Osteoblast (primary cell): ENCODE measurements around the gene RACGAP1. TPM values are rescaled to one million over a fixed set of nuclear protein-coding genes. Genes with fewer than 3 reads are reported as not detected.

ENCODE experiments used
- DNase-seq: peaks from one replicate; pipeline ENCODE4 v3.0.0; 2011; ENCODE audit warnings: low spot score, mixed read lengths; ENCODE audit not compliant: insufficient read length; ENCODE audit errors: missing footprints
- H2AFZ ChIP-seq: 2 replicates; pipeline ENCODE4 v1.6.0; 2011; ENCODE audit warnings: mild to moderate bottlenecking, low read length
- H3K27ac ChIP-seq: 2 replicates; pipeline ENCODE4 v1.5.1; 2011; ENCODE audit warnings: mild to moderate bottlenecking, low read depth, low read length, moderate library complexity
- H3K27me3 ChIP-seq: 2 replicates; pipeline ENCODE4 v1.6.0; 2012; ENCODE audit warnings: mild to moderate bottlenecking, control low read depth, inconsistent platforms, low read length, moderate library complexity; ENCODE audit not compliant: insufficient read depth
- H3K36me3 ChIP-seq: 2 replicates; pipeline ENCODE4 v1.5.1; 2011; ENCODE audit warnings: mild to moderate bottlenecking, low read length, control low read depth, moderate library complexity; ENCODE audit not compliant: insufficient read depth
- H3K4me1 ChIP-seq: 2 replicates; pipeline ENCODE4 v1.5.1; 2011; ENCODE audit warnings: mild to moderate bottlenecking, low read length, control low read depth, moderate library complexity; ENCODE audit not compliant: insufficient read depth
- H3K4me2 ChIP-seq: 2 replicates; pipeline ENCODE4 v1.6.0; 2011; ENCODE audit warnings: mild to moderate bottlenecking, low read length; ENCODE audit not compliant: insufficient read depth
- H3K4me3 ChIP-seq: fragments of 200-600 bp; sonication (generic); 3 replicates; pipeline ENCODE4 v1.5.1; 2012; ENCODE audit warnings: mild to moderate bottlenecking, low read length, inconsistent platforms; ENCODE audit not compliant: insufficient read depth
- H3K79me2 ChIP-seq: 2 replicates; pipeline ENCODE4 v1.6.0; 2012; ENCODE audit warnings: mild to moderate bottlenecking, low read length, control low read depth, inconsistent platforms; ENCODE audit not compliant: insufficient read depth
- H3K9me3 ChIP-seq: 2 replicates; pipeline ENCODE4 v1.5.1; 2011; ENCODE audit warnings: low read depth, low read length, control low read depth
- H4K20me1 ChIP-seq: 2 replicates; pipeline ENCODE4 v1.6.0; 2012; ENCODE audit warnings: mild to moderate bottlenecking, low read length, control low read depth; ENCODE audit not compliant: insufficient read depth
- CTCF ChIP-seq: IDR thresholded peaks from 2 replicates; pipeline ENCODE4 v1.5.1; 2011; ENCODE audit warnings: mild to moderate bottlenecking, low read depth, low read length, moderate library complexity; ENCODE audit errors: extremely low read depth
- total RNA-seq: library from RNA; depleted of rRNA; stranded (reverse); fragments of >200 nt; gene quantifications from 2 replicates; pipeline ENCODE4 v1.2.3, GENCODE V29; 2012

RACGAP1 gene
- total RNA-seq, 1 donor: 12.7 TPM

DNA sequence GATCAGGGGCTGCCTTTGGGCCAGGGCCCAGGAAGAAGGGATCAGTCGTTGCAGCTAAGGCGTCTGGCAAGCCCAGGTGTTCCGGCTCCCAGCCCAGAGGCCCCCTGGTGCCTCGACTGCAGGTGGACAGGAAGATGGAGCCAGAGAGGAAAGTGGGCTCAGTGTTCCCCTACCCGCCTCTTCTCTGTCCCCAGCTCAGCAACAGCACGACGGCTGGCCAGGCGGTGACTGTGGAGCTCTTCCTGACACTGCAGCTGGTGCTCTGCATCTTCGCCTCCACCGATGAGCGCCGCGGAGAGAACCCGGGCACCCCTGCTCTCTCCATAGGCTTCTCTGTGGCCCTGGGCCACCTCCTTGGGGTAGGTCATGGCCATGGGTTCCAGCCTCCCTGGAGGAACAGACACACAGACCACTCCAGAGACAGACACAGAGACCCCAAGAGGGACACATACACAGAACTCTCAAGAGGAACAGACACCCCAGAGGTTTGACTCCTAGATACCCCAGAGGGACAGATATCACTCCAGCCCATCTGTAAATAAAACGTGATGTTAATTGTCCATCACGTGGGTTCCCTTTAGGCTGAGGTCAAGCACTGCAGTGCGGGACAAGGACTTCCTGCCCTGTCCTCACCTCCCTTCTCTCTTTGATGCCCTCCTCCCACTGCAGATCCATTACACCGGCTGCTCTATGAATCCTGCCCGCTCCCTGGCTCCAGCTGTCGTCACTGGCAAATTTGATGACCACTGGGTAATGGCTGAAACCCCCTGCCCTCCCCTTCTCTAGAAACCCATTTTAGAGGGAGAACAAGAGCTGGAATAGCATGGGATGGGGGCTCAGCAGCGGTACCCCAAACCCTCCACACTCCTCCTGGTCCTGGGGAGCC is 71.1 kb downstream of the RACGAP1 start:
- Histone ChIP-seq H3K36me3 (no peaks in the 10 kb centered on the region), H3K4me3 (no peak overlapping the region), H4K20me1 (no peaks in the 10 kb centered on the region), H3K9me3 (no peaks in the 10 kb centered on the region), H2AFZ (no peak overlapping the region), H3K79me2 (no peaks in the 10 kb centered on the region), H3K27me3 (peaks cover 74% of the 10 kb centered on the region), H3K27ac (no peak overlapping the region), H3K4me1 (no peaks in the 10 kb centered on the region), H3K4me2 (no peak overlapping the region)
- DNase-seq: peak; percentile 72
- no peak for TF ChIP-seq CTCF

GRCh38 chr12:49953151-49953550 is 72.1 kb downstream of the RACGAP1 start:
- Histone ChIP-seq H3K4me2 (no peak overlapping the region), H4K20me1 (no peaks in the 10 kb centered on the region), H3K27me3 (peaks cover 65% of the 10 kb centered on the region), H3K4me3 (no peak overlapping the region), H3K4me1 (no peaks in the 10 kb centered on the region), H3K36me3 (no peaks in the 10 kb centered on the region), H2AFZ (no peak overlapping the region), H3K27ac (no peak overlapping the region), H3K79me2 (no peaks in the 10 kb centered on the region), H3K9me3 (no peaks in the 10 kb centered on the region)
- no peak for TF ChIP-seq CTCF
- DNase-seq: peak; percentile 72

DNA sequence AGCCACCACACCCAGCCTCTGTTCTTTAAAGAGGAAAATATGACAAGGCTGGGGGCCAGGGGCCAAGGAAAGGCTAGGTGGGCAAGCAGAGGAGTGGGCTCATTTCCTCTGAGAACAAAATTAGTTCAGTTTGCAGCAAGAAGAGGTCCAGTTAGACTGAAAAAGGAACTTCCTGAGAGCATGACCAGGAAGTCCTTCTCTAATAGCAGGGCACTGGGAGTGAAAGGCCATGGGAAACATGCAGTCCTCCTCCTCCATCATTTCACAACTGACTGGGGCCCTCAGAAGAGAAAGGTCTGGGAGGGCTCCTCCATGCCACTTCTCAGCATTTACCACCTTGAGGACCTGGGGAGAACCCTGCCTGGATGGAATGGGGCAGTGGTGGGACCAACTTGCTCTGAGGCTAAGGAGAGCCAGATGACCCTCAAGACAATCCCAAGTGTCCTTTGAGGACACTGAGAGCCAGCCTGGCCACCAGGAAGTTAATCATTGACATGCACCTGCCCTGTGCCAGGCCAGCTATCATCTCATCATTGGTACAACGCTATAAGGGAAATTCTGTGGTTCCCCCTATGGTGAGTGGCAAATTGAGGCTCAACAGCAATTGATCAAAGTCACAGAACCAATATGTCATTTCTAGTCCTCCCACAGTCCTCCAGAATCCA is 72.8 kb downstream of the RACGAP1 start:
- no peak for TF ChIP-seq CTCF
- H3K27me3 ChIP-seq: peaks cover 59% of the 10 kb centered on the region
- H3K4me1 ChIP-seq: no peaks in the 10 kb centered on the region
- peak; percentile 74 for DNase-seq
- H3K79me2 ChIP-seq: no peaks in the 10 kb centered on the region
- no peak overlapping the region for H3K4me2 ChIP-seq
- H2AFZ ChIP-seq: no peak overlapping the region
- H3K9me3 ChIP-seq: no peaks in the 10 kb centered on the region
- no peak overlapping the region for H3K4me3 ChIP-seq
- H3K36me3 ChIP-seq: no peaks in the 10 kb centered on the region
- H4K20me1 ChIP-seq: no peaks in the 10 kb centered on the region
- no peak overlapping the region for H3K27ac ChIP-seq
